Mesendoderm (in vitro differentiated cells): Measurements from ENCODE around the gene ANGEL1.

ENCODE experiments used
- DNase-seq: peaks from one replicate; pipeline ENCODE4 v3.0.0; 2013
- H2AK5ac ChIP-seq: 2 replicates; pipeline ENCODE4 v1.6.1; 2013; ENCODE audit warnings: low read length, inconsistent platforms
- H2BK120ac ChIP-seq: 2 replicates; pipeline ENCODE4 v1.6.1; 2013; ENCODE audit warnings: low read depth, mild to moderate bottlenecking, low read length, moderate library complexity, mixed read lengths
- H2BK15ac ChIP-seq: replicated peaks from 2 replicates; pipeline ENCODE4 v1.6.1; 2013; ENCODE audit warnings: low read depth, mild to moderate bottlenecking, moderate library complexity
- H2BK5ac ChIP-seq: 2 replicates; pipeline ENCODE4 v1.6.1; 2013; ENCODE audit warnings: low read length, inconsistent platforms
- H3K18ac ChIP-seq: 2 replicates; pipeline ENCODE4 v1.6.1; 2013; ENCODE audit warnings: mild to moderate bottlenecking, low read length, mixed read lengths
- H3K23ac ChIP-seq: one replicate; pipeline ENCODE4 v1.6.1; 2013; ENCODE audit warnings: low read length
- H3K27ac ChIP-seq: 2 replicates; pipeline ENCODE4 v1.5.1; 2013; ENCODE audit warnings: low read depth, mild to moderate bottlenecking, inconsistent platforms, low read length, moderate library complexity
- H3K27me3 ChIP-seq: 2 replicates; pipeline ENCODE4 v1.6.1; 2013; ENCODE audit warnings: low read length, control low read depth, mild to moderate bottlenecking, inconsistent platforms; ENCODE audit not compliant: insufficient read depth, poor library complexity
- H3K36me3 ChIP-seq: 2 replicates; pipeline ENCODE4 v1.6.1; 2013; ENCODE audit warnings: low read length, inconsistent platforms; ENCODE audit not compliant: control insufficient read depth, insufficient read depth
- H3K4ac ChIP-seq: one replicate; pipeline ENCODE4 v1.6.1; 2013; ENCODE audit warnings: low read depth, mild to moderate bottlenecking, low read length, moderate library complexity
- H3K4me1 ChIP-seq: 2 replicates; pipeline ENCODE4 v1.6.1; 2013; ENCODE audit warnings: low read depth, low read length, inconsistent platforms; ENCODE audit not compliant: control insufficient read depth
- H3K4me2 ChIP-seq: 2 replicates; pipeline ENCODE4 v1.6.1; 2013; ENCODE audit warnings: low read length
- H3K4me3 ChIP-seq: 2 replicates; pipeline ENCODE4 v1.5.1; 2013; ENCODE audit warnings: mild to moderate bottlenecking, low read length
- H3K56ac ChIP-seq: one replicate; pipeline ENCODE4 v1.6.1; 2013; ENCODE audit warnings: low read length
- H3K79me1 ChIP-seq: 2 replicates; pipeline ENCODE4 v1.6.1; 2013; ENCODE audit warnings: low read length, inconsistent platforms
- H3K79me2 ChIP-seq: 2 replicates; pipeline ENCODE4 v1.6.1; 2013; ENCODE audit warnings: mild to moderate bottlenecking, low read length; ENCODE audit not compliant: control insufficient read depth, insufficient read depth
- H3K9ac ChIP-seq: 2 replicates; pipeline ENCODE4 v1.6.1; 2013; ENCODE audit warnings: low read length, inconsistent platforms
- H4K5ac ChIP-seq: one replicate; pipeline ENCODE4 v1.6.1; 2013; ENCODE audit warnings: low read length
- H4K8ac ChIP-seq: one replicate; pipeline ENCODE4 v1.6.1; 2013; ENCODE audit warnings: low read depth, mild to moderate bottlenecking, control low read depth, low read length, moderate library complexity
- WGBS: extraction: QIAGEN DNeasy Blood & Tissue Kit; methylation state at CpG from one replicate; pipeline ENCODE4 v1.1.7; 2013; ENCODE audit warnings: low lambda C conversion rate, missing lambda C conversion rate; ENCODE audit not compliant: insufficient coverage; ENCODE audit errors: extremely low coverage; 5-methylcytosine and 5-hydroxymethylcytosine counted together

ANGEL1 gene

DNA sequence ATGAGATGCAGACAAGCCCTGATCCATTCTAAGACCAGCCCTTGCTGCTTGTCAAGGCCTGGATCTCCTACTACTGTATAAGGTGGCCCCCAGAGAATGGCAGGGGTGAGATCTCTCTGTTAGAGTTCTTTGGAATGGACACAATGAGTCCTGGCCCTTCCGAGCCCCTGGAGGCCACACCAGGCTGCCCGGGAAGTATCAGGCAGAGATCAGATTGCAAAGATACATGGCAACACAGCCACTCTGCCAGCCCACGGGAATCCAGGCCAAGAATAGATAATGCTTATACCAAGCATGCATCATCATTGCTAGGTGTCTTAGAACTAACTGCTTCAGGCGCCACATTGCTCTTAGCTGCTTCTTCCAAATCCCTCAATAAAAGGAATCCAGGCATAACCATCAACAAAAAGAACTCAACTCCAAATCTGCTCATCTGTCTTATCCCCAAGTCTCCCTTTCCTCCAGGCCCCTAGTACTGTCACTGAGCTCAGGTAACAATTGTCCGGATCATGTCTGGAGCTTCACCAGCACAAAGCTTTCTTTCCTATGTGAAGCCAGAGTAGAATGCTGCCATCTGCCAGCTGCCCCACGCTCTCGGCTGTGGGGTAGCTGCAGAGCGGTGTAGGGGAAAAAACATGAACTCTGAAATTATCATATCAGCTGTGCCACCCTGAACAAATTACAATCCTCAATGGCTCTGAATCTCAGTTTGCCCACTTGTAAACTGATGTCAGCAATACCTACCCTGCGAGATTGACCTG is 56.9 kb downstream of the ANGEL1 start:
- no peak overlapping the region for H3K56ac ChIP-seq
- no peak overlapping the region for H2BK15ac ChIP-seq
- no peaks in the 10 kb centered on the region for H3K79me2 ChIP-seq
- H2BK5ac ChIP-seq: no peak overlapping the region
- H3K36me3 ChIP-seq: no peaks in the 10 kb centered on the region
- H3K27me3 ChIP-seq: peaks cover 7% of the 10 kb centered on the region
- WGBS: no CpG with 5 or more reads among the region's 9 CpGs
- no peak overlapping the region for H3K23ac ChIP-seq
- no peak overlapping the region for H3K18ac ChIP-seq
- no peak overlapping the region for H3K4ac ChIP-seq
- H3K4me2 ChIP-seq: no peak overlapping the region
- no peak overlapping the region for H2AK5ac ChIP-seq
- no peak overlapping the region for H2BK120ac ChIP-seq
- peaks cover under 1% of the 10 kb centered on the region for H3K4me1 ChIP-seq
- H3K4me3 ChIP-seq: no peak overlapping the region
- H4K8ac ChIP-seq: no peak overlapping the region
- H3K9ac ChIP-seq: no peak overlapping the region
- no peak overlapping the region for H4K5ac ChIP-seq
- H3K27ac ChIP-seq: no peak overlapping the region
- DNase-seq: no peak
- H3K79me1 ChIP-seq: no peaks in the 10 kb centered on the region

DNA sequence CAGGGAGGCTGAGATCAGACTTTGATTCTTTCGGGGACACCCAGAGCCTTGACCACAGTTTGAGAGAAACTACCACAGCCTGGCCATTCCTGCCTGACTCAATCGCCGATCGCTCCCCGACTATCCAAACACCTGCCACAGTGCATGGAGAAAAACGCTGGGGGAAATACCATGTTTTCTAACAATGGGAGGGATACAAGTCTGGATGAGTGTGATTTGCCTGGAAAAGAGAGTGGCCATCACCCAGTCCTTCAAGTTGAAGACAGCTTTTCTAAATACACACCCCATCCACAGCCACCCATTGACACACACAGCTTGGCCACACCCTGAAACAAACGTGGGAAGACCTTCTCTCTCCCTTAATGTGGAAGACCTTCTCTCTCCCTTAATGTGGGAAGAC is 58.1 kb downstream of the ANGEL1 start:
- Histone ChIP-seq H3K23ac (no peak overlapping the region), H3K18ac (no peak overlapping the region), H3K56ac (no peak overlapping the region), H3K79me1 (no peaks in the 10 kb centered on the region), H4K8ac (no peak overlapping the region), H4K5ac (no peak overlapping the region), H2BK120ac (no peak overlapping the region), H2BK15ac (no peak overlapping the region), H2BK5ac (no peak overlapping the region), H3K27me3 (no peaks in the 10 kb centered on the region), H3K4ac (no peak overlapping the region), H3K27ac (no peak overlapping the region), H3K4me2 (no peak overlapping the region), H3K4me1 (no peaks in the 10 kb centered on the region), H2AK5ac (no peak overlapping the region), H3K4me3 (no peak overlapping the region), H3K36me3 (no peaks in the 10 kb centered on the region), H3K9ac (no peak overlapping the region), H3K79me2 (no peaks in the 10 kb centered on the region)
- WGBS: no CpG with 5 or more reads among the region's 7 CpGs
- no peak for DNase-seq

DNA sequence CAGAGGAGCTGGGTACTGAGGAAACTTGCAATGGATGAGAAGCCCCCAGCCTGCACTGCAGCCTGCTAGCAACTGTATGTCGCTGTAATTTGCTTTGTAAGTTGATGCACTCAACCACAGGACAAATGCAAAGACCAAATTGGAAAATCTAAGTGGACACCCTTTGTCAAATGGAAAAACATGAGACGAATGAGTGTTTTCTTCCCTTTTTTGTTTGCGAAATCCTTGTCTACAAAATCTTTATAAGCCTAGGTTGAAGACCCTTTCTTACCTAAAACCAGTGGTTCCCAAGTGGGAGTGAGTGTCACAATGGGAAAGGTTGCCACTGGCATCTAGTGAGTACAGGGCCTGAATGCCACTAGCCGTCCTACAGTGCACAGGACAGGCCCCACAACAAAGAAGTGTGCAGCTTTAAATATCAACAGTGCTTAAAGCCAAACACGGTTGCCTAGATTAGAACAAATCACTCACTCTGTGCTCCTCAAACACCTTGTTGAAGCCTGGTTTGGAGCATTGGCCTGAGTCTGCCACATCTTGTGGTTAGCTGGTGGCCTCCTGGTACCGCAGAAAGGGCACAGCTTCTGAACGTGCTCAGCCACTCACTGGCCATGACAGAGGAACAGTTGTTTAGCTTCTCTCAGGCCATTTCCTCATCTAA is 59.0 kb downstream of the ANGEL1 start:
- no peak overlapping the region for H3K4ac ChIP-seq
- H3K27me3 ChIP-seq: no peaks in the 10 kb centered on the region
- no peak overlapping the region for H3K56ac ChIP-seq
- H3K4me2 ChIP-seq: no peak overlapping the region
- no peak overlapping the region for H4K8ac ChIP-seq
- no peak overlapping the region for H2BK15ac ChIP-seq
- no peaks in the 10 kb centered on the region for H3K4me1 ChIP-seq
- H3K4me3 ChIP-seq: no peak overlapping the region
- H3K23ac ChIP-seq: no peak overlapping the region
- H3K9ac ChIP-seq: no peak overlapping the region
- no peaks in the 10 kb centered on the region for H3K36me3 ChIP-seq
- DNase-seq: no peak
- no peak overlapping the region for H3K27ac ChIP-seq
- no peaks in the 10 kb centered on the region for H3K79me2 ChIP-seq
- no peak overlapping the region for H3K18ac ChIP-seq
- H2BK120ac ChIP-seq: no peak overlapping the region
- no peak overlapping the region for H4K5ac ChIP-seq
- H3K79me1 ChIP-seq: no peaks in the 10 kb centered on the region
- WGBS: no CpG with 5 or more reads among the region's 7 CpGs
- H2AK5ac ChIP-seq: no peak overlapping the region
- H2BK5ac ChIP-seq: no peak overlapping the region

DNA sequence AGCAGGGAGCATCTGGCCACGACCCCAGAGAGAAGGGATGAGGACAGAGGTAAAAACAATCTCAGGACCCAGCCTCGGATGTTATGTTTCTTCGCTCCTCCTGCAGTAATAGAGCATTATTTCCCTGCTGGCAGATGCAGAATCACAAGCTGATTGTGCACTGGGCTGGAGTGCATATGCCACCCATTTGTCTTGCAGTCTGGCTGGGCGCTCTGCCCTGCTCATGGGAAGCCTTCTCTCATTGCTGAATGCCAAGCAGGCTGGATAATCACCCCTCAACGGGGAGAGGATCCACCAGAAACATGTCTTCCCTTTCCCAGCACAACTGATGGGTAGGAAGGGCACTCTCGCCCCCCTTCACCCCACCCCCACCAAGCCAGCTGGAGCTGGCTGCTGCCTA is 59.9 kb downstream of the ANGEL1 start:
- no peak overlapping the region for H4K8ac ChIP-seq
- no peak overlapping the region for H2BK5ac ChIP-seq
- H3K4ac ChIP-seq: no peak overlapping the region
- no peak overlapping the region for H3K9ac ChIP-seq
- H4K5ac ChIP-seq: no peak overlapping the region
- no peaks in the 10 kb centered on the region for H3K4me1 ChIP-seq
- no peaks in the 10 kb centered on the region for H3K36me3 ChIP-seq
- H2BK15ac ChIP-seq: no peak overlapping the region
- no peak overlapping the region for H3K18ac ChIP-seq
- no peaks in the 10 kb centered on the region for H3K79me2 ChIP-seq
- no peak overlapping the region for H2BK120ac ChIP-seq
- H3K4me3 ChIP-seq: no peak overlapping the region
- H3K27me3 ChIP-seq: no peaks in the 10 kb centered on the region
- WGBS: no CpG with 5 or more reads among the region's 6 CpGs
- H3K56ac ChIP-seq: no peak overlapping the region
- DNase-seq: no peak
- H3K27ac ChIP-seq: no peak overlapping the region
- no peak overlapping the region for H2AK5ac ChIP-seq
- no peak overlapping the region for H3K23ac ChIP-seq
- H3K79me1 ChIP-seq: no peaks in the 10 kb centered on the region
- H3K4me2 ChIP-seq: no peak overlapping the region

DNA sequence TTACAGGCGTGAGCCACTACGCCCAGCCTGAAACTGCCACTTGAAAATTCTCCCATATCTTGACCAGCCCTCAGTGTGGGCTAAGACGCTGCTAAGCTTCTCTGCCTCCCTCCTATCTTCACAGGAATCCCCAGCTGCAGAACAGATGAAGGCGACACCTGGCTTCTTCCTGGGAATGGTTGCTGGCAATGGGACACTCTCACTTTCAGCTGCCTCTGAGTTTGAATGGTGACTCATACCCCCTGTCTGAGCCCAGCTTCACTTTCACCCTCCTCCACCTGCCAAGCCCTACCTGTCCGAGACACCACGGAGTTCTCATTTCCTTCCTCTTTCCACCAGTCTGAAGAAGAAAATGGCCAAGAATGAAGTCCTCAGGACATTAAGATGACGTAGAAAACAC is 69.7 kb downstream of the ANGEL1 start:
- Histone ChIP-seq H3K4me3 (no peak overlapping the region), H3K23ac (no peak overlapping the region), H2BK5ac (no peak overlapping the region), H3K36me3 (no peaks in the 10 kb centered on the region), H3K9ac (no peak overlapping the region), H2BK120ac (no peak overlapping the region), H3K27me3 (no peaks in the 10 kb centered on the region), H4K8ac (no peak overlapping the region), H4K5ac (no peak overlapping the region), H3K79me2 (no peaks in the 10 kb centered on the region), H3K79me1 (no peaks in the 10 kb centered on the region), H2AK5ac (no peak overlapping the region), H3K4ac (no peak overlapping the region), H2BK15ac (no peak overlapping the region), H3K18ac (no peak overlapping the region), H3K27ac (no peak overlapping the region), H3K56ac (no peak overlapping the region), H3K4me1 (no peaks in the 10 kb centered on the region), H3K4me2 (no peak overlapping the region)
- no CpG with 5 or more reads among the region's 7 CpGs for WGBS
- no peak for DNase-seq
